NCI-H82 treated with DMSO at 0.1 percent for 48 hours (cell line): Measurements from ENCODE around the gene ZNF768.

Experiments used
- DNase-seq: peaks from one replicate; lab custom pipeline; 2025; ENCODE audit not compliant: unreplicated experiment; lab: John Stamatoyannopoulos, UW

Gene ZNF768

GRCh38 chr16:30526137-30526822 is at the start of gene ZNF768:
Gene ZNF768, minus strand, starts transcription at chr16:30526566. Its CDS starts 153 bp downstream, at chr16:30526413.
- DNase-seq, result no peak

- DNase-seq, result no peak
Observed at GRCh38 chr16:30574678-30575077, 48.3 kb upstream of the ZNF768 start.

DNA sequence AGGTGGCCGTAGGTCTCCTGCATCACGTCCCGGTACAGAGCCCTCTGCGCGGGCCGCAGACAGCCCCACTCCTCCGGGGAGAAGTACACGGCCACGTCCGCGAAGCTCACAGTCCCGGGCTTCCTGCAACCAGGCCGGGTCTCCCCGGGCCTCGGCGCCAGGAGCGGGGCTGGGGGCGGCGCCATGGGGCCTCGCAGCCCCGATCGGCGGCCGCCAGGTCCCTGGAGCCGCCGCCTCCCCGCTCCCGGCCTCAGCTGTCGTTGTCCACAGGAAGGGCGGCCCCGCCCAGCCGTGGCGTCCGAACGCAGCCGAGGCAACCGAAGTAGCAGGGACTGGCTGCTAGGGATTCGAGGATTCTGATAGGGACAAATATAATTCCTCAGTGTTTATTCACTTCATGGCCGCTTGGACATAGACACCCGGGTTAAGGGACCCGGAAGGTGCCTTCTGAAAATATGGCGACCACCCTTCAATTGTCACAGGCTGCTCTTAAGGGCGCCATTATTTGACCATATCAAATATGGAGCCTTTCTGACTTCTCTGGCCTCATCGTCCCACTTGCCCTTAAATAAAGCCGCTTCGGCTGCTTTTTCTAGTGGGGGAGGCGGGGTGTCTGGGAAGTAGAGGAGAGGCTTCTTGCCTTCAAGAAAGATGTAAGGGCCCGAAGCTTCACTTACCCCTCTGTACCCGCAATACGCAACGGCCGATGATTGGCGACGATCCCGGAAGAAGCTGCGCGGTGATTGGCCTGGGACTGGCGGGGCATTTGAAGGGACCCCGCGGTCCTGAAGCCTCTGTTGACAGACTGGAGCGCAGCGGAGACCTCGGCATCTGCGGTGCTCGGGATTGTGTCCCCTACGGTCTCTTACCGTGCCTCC is 45.3 kb upstream of the ZNF768 start, which contains the start of gene ZNF688:
Gene ZNF688, minus strand, starts transcription at position 270 of the 878 bp plus-strand sequence. Its CDS starts 85 bp downstream, at position 185.
- DNase-seq, result peak; percentile 92

DNA sequence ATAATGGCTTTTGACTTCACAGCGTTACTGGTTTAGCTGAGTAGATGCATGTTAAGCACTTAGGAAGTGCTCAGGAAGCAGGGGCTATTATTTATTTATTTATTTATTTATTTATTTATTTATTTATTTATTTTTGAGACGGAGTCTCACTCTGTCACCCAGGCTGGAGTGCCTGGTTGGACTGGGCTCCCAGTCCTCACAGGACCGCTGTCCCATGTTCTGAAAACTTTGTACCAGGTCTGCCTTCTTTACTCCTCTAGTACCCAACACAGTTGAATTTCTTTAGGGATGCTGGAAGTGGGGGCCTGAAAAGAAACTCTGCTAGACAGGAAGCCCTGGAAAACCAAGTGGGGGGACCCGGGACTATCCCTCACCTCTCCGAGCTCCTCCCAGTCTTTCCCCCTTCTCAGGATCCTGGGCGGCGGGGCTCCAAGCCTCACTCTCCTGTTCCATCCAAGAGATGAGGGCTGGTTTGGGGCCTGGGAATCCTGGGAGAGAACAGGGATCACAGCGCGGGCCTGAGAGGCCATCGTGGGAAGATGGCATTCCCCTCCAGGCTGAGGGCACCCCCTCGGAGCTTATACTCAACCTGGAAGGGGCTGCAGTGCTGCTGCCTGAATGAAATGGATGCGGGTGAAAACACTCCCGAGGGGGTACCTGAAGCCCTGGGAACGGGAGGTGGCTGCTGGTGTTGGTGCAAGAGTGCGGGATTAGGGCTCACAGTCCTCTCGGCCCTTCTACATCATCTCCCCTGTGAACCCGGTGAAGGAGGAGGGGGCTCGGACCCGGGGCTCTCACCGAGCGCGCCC is 44.5 kb upstream of the ZNF768 start:
- no peak for DNase-seq

GRCh38 chr16:30569746-30570635 is 43.6 kb upstream of the ZNF768 start:
- DNase-seq, result no peak

DNA sequence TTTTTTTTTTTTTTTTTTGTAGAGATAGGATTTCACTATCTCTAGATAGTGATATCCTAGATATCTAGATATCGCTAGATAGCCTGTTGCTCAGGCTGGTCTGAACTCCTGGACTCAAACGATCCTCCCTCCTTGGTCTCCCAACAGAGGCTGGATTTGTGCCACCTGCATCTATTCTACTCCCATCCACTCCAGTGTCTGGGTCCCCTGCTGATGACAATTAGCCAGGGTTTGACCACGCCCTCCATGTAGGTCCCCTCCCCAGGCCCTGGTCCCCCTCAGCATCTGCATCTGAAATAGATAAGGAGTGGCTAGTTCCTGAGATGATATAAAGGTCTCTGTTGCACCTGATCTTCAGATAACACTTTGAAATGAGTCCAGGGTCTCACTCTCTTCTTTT is 42.9 kb upstream of the ZNF768 start:
- DNase-seq, result no peak

GRCh38 chr16:30567991-30568638 is 41.7 kb upstream of the ZNF768 start:
- DNase-seq, result no peak

DNA sequence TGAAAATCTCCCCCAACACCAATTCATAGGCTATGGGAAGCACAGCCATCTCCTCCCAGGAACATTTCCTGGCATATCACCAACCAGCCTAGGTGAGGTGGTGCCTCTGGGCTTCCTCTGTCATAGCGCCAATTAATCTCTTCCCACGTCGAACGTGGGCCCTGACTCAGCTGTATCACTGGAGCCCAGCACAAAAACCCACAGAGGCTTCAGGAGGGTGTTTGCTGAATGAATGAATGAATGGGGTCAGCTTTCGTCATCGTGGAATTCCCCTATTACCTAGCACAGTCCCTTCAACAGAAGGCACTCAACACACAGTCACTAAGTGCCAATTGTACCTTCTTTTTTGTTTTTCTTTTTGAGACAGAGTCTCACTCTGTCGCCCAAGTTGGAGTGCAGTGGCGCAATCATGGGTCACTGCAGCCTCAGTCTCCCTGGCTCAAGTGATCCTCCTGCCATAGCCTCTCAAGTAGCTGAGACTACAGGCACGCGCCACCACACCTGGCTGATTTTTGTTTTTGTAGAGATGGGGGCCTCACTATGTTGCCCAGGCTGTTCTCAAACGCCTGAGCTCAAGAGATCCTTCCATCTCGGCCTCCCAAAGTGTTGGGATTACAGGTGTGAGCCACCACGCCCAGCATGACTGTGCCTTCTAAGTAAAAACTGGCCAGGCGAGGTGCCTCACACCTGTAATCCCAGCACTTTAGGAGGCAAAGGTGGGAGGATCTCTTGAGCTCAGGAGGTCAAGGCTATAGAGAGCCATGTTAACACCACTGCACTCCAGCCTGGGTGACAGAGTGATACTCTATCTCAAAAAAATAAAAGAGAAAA is 41.0 kb upstream of the ZNF768 start:
- no peak for DNase-seq

GRCh38 chr16:30566531-30566930 is 40.2 kb upstream of the ZNF768 start:
- DNase-seq, result no peak

DNA sequence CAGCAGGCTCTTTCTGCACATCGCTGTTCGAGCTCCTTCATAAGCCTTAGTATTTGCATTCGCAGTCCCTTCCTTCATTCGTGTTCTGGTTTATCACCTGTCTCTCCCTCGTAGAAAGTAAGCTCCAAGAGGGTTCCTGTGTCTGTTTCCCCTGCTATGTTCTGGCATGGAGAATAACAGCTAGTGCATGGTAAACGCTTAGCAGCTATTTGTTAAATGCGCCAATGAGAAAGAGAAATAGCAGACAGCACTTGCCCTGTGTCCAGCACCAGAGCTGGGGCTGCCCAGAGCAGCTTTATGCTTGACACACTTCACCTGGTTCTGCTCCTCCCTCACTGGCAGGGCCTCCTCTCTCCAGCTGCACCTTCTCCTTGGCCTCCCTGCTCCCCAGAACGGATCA is 39.6 kb upstream of the ZNF768 start:
- DNase-seq, result no peak

- peak; percentile 66 for DNase-seq
Observed at GRCh38 chr16:30565526-30565925, 39.2 kb upstream of the ZNF768 start.

DNA sequence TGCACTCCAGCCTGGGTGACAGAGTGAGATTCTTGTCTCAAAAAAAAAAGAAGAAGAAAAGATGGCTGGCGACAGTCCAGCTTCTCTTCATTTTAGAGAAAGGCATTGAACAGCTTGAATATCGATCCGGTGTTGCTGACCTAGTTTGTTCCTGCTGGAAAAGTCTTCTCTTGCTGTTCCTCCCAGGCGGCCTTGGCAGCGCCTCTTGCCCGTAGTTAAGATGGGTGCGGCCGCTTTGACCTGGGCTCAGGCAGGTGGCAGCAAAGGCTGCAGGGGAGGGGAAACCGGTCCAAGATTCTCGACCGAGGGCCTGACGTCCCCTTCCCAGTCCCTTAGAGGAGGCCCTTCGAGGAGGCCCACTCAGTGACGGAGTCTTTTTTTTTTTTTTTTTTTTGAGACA is 35.7 kb upstream of the ZNF768 start:
- no peak for DNase-seq

DNA sequence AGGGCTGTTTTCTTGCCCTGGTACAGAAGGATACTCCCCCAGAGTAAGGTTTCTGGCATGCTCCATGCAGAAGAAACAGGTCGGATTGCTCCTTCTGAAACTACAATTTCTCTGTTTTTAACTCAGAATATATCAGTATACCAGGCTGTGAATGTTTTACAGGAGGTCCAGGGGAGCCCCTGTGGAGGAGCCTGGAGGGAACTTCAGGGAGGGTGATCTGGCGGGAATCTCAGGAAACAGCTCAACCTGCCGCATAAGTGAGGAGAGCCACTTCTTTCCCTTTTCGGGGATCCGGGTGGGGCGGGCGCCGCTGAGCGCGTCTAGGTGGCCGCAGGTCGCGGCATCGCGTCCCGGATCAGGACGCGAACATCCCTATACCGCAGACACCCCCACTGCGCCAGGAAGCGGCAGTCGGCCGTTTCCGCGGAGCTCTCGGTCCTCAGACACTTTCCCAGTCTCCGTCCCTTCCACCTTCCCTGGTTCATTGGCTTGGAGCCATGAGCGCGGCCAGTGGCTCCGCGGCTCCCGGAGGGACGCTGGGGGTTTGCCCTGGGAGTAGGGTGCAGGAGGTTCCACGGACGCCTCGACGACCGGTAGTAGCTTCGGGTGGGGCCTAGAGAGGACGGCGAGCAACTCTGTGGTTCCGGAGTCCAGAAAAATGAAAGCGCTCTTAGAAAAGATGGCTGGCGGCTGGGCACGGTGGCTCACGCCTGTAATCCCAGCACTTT is 34.9 kb upstream of the ZNF768 start:
- no peak for DNase-seq

DNA sequence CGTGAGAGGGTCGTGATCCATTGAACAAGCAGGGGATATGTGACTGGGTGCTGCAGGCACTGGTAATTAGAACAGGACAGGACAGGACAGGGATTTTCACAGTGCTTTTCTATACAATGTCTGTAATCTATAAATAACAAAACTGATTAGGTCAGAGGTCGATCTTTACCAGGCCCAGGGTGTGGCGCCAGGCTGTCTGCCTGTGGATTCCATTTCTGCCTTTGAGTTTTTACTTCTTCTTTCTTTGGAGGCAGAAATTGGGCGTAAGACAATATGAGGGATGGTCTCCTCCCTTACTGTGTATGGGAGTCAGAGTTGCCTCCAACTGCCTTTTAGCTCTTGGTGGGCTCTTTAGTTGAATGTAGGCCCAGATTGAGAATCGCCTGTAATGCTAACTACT is 33.3 kb upstream of the ZNF768 start:
- DNase-seq, result no peak

GRCh38 chr16:30558789-30559377 is 32.5 kb upstream of the ZNF768 start:
- DNase-seq, result no peak

GRCh38 chr16:30557957-30558788 is 31.8 kb upstream of the ZNF768 start, which contains the start of gene ZNF764:
Gene ZNF764, minus strand, starts transcription at chr16:30558374. Its CDS starts 192 bp downstream, at chr16:30558182.
- DNase-seq, result peak; percentile 87

GRCh38 chr16:30557707-30557956 is 31.3 kb upstream of the ZNF768 start:
- no peak for DNase-seq
